ENCODE data around the gene EPS8L1. TPM values are rescaled to one million over a fixed set of nuclear protein-coding genes. Genes with fewer than 3 reads are reported as not detected.
"Not testable (repeated sequence)": the region's sequence is repeated elsewhere in the genome, so short reads cannot be mapped to it uniquely, and the experiment has no call there.

Gene EPS8L1
- total RNA-seq, 1 donor from 2014 or later = 375 TPM

DNA sequence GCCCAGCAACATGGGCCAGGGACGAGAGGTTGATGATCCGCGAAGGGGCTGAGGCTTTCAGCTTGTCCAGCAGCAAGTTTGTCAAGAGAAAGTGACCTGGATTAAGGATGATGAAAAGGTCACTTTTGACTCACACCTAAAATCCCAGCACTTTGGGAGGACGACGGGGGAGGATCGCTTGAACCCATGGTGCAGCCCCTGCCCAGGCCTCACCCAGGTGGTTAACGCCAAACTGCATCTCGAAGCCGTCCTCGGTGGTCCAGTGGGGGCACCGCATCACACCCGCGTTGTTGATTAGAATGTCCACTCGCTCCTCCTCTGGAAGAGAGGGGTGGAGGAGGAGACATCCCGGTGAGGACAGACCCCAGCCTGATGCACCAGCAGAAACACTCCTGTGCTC is 27.2 kb upstream of the EPS8L1 start:
- DNase-seq (ENCODE audit: low spot score in 2 of 2, unreplicated experiment in 2 of 2) = no peak
- Mint-ChIP-seq H3K4me1 (no peaks in the 10 kb centered on the region), H3K27me3 (ENCODE audit: low read depth) (no peaks in the 10 kb centered on the region), H3K36me3 (peaks cover 43% of the 10 kb centered on the region), H3K27ac (no peak overlapping the region), H3K4me3 (no peak overlapping the region), H3K9me3 (no peaks in the 10 kb centered on the region)
- TF ChIP-seq, protein P1, sequence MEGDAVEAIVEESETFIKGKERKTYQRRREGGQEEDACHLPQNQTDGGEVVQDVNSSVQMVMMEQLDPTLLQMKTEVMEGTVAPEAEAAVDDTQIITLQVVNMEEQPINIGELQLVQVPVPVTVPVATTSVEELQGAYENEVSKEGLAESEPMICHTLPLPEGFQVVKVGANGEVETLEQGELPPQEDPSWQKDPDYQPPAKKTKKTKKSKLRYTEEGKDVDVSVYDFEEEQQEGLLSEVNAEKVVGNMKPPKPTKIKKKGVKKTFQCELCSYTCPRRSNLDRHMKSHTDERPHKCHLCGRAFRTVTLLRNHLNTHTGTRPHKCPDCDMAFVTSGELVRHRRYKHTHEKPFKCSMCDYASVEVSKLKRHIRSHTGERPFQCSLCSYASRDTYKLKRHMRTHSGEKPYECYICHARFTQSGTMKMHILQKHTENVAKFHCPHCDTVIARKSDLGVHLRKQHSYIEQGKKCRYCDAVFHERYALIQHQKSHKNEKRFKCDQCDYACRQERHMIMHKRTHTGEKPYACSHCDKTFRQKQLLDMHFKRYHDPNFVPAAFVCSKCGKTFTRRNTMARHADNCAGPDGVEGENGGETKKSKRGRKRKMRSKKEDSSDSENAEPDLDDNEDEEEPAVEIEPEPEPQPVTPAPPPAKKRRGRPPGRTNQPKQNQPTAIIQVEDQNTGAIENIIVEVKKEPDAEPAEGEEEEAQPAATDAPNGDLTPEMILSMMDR (IDR thresholded peaks at IDR 0.05; ENCODE audit: unreplicated experiment) = no peak

DNA sequence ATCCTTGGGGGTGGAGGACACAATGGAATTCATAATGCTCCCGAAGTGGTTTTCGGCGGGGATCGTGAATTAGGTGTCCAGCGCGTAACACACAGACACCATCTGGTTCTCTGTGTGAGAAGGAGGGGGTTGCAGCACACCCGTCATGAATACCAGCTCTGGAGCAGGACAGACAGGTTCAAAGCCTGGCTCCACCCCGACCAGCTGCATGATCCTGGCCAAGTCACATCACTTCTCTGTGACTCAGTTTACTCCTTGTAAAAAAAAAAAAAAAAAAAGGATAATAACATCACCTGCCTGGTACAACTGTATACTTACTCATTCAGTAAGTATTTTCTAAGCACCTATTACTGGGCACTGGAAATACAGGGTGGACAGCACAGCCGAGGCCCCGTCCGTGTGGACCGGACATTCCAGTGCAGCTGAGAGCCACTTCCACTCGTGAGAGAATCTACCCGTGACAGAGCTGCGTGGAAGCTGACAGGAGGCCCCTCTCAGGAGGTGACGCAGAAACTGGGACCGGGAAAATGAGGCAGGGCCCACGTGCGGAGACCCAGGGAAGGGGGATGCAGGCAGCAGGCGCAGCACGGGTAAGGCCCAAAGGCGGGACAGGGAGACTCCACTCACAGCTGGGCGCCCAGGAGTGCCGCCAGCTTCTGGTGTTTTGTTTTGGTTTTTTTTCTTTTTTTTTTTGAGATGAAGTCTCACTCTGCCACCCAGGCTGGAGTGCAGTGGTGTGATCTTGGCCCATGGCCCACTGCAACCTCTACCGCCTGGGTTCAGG is 24.7 kb upstream of the EPS8L1 start:
- Mint-ChIP-seq H3K36me3 (peaks cover 47% of the 10 kb centered on the region), H3K9me3 (no peaks in the 10 kb centered on the region), H3K27me3 (ENCODE audit: low read depth) (no peaks in the 10 kb centered on the region), H3K4me1 (no peaks in the 10 kb centered on the region), H3K27ac (no peak overlapping the region), H3K4me3 (no peak overlapping the region)
- no peak for DNase-seq (ENCODE audit: low spot score in 2 of 2, unreplicated experiment in 2 of 2)
- TF ChIP-seq, protein P1 (IDR thresholded peaks at IDR 0.05; ENCODE audit: unreplicated experiment) = no peak

DNA sequence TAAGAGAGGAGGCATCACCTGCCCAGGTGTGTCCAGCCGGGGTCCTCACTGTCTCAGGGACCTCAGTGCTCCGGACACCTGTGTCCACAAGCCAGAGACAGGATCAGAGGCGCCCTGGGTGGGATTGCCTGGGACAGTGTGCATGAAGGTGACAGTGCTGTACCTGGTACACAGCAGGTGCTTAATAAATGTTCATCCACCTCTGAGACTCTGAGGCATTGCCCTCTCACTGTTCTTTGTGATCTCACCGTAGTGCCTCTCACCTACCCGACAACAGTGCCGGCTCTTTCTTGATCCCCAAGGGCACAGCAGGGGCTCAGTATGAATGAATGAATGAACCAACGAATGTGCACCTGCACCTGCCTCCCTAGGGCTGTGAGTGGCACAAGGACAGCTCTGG is 21.9 kb upstream of the EPS8L1 start:
- TF ChIP-seq, protein P1 (IDR thresholded peaks at IDR 0.05; ENCODE audit: unreplicated experiment) = no peak
- Mint-ChIP-seq H3K4me1 (peaks cover 4% of the 10 kb centered on the region), H3K36me3 (peaks cover 49% of the 10 kb centered on the region), H3K27me3 (ENCODE audit: low read depth) (no peaks in the 10 kb centered on the region), H3K4me3 (no peak overlapping the region), H3K9me3 (no peaks in the 10 kb centered on the region), H3K27ac (no peak overlapping the region)
- no peak for DNase-seq (ENCODE audit: low spot score in 2 of 2, unreplicated experiment in 2 of 2)

DNA sequence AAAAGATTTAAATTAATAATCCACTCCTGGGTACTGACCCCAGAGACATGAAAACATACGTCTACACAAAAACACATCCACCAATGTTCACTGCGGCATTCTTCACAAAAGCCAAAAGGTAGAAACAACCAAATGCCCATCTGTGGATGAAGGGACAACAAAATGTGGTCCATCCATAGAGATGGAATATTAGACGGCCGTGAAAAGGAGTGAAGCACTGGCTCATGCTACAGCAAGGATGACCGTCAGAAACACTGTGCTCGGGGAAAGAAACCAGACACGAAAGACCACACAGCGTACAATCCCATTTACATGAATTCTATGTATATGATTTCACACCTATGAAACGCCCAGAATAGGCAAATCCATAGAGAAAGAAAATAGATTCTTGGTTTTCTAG is 18.8 kb upstream of the EPS8L1 start:
- peaks cover 42% of the 10 kb centered on the region for H3K36me3 Mint-ChIP-seq
- H3K9me3 Mint-ChIP-seq = no peaks in the 10 kb centered on the region
- H3K27ac Mint-ChIP-seq = no peak overlapping the region
- DNase-seq (ENCODE audit: low spot score in 2 of 2, unreplicated experiment in 2 of 2) = no peak
- H3K4me1 Mint-ChIP-seq = peaks cover 33% of the 10 kb centered on the region
- TF ChIP-seq, protein P1 (IDR thresholded peaks at IDR 0.05; ENCODE audit: unreplicated experiment) = no peak
- H3K27me3 Mint-ChIP-seq (ENCODE audit: low read depth) = no peaks in the 10 kb centered on the region
- H3K4me3 Mint-ChIP-seq = no peak overlapping the region

DNA sequence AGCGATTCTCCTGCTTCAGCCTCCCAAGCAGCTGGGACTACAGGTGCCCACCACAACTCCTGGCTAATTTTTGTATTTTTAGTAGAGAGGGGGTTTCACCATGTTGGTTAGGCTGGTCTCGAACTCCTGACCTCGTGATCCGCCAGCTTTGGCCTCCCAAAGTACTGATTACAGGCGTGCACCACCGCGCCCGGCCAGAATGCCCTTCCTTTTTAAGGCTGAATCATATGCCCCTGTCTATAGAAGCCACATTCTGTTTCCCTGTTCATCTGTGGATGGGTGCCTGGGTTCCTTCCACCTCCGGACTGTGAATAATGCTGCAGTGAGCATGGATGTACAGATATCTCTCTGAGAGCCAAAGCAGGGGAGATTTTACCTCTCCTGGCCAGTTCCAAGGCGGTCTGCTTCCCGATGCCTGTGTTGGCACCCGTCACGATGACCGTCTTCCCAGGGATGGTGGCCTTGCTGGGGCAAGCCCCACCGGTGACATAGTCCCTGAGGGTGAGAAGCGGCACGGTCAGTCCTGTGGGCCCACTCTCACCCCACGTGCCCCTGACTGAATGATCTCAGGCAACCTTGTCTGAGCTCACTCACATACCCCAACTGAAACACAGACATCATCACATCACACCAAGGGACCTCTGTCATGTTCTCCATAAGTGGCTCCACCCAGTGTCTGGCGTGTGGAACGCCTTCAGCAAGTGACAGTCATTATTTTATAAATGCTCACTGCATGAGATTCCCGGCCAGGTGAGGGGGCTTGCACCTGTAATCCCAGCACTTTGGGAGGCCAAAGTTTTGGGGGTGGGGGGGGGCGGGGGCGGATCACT is 16.7 kb upstream of the EPS8L1 start:
- Mint-ChIP-seq H3K36me3 (peaks cover 28% of the 10 kb centered on the region), H3K4me1 (peaks cover 40% of the 10 kb centered on the region), H3K4me3 (peak overlapping the region; percentile 34), H3K9me3 (no peaks in the 10 kb centered on the region), H3K27ac (peak overlapping the region; percentile 100), H3K27me3 (ENCODE audit: low read depth) (no peaks in the 10 kb centered on the region)
- DNase-seq (ENCODE audit: low spot score in 2 of 2, unreplicated experiment in 2 of 2) = no peak
- TF ChIP-seq, protein P1 (IDR thresholded peaks at IDR 0.05; ENCODE audit: unreplicated experiment) = no peak

DNA sequence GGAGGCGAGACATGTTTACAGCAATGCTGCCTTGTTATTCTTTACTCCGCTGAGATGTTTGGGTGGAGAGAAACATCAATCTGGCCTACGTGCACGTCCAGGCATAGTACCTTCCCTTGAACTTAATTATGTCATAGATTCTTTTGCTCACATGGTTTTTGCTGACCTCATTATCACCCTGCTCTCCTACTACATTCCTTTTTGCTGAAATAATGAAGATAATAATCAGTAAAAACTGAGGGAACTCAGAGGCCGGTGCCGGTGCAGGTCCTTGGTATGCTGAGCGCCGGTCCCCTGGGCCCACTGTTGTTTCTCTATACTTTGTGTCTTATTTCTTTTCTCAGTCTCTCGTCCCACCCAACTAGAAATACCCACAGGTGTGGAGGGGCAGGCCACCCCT is 15.4 kb upstream of the EPS8L1 start:
- H3K27me3 Mint-ChIP-seq (ENCODE audit: low read depth); H3K9me3 Mint-ChIP-seq; DNase-seq (ENCODE audit: low spot score in 2 of 2, unreplicated experiment in 2 of 2): not testable (repeated sequence)
- peak overlapping the region; percentile 100 for H3K27ac Mint-ChIP-seq
- H3K4me1 Mint-ChIP-seq = peaks cover 40% of the 10 kb centered on the region
- H3K4me3 Mint-ChIP-seq = peak overlapping the region; percentile 88
- H3K36me3 Mint-ChIP-seq = peaks cover 23% of the 10 kb centered on the region
